Anterior cingulate cortex (tissue), 58 donors: ENCODE results near the gene PRKG1.
"Not testable (repeated sequence)": the region's sequence is repeated elsewhere in the genome, so short reads cannot be mapped to it uniquely, and the experiment has no call there.

Experiments used
- DNase-seq, 58 donors: peaks; one replicate each; lab custom pipeline; 2025; lab: John Stamatoyannopoulos, UW

The PRKG1 gene

GRCh38 chr10:51707392-51707791 lies 633.1 kb downstream of the PRKG1 start:
- no peak for DNase-seq

- DNase-seq: no peak
Measured at GRCh38 chr10:51707821-51708424, 633.6 kb downstream of the PRKG1 start.

GRCh38 chr10:51708609-51709008 lies 634.3 kb downstream of the PRKG1 start:
- DNase-seq: no peak

- no peak for DNase-seq
Measured at GRCh38 chr10:51709324-51709972, 635.2 kb downstream of the PRKG1 start.

- peak in 1 of 58 donors; percentile 8 for DNase-seq
Measured at GRCh38 chr10:51711519-51711891, 637.2 kb downstream of the PRKG1 start.

- no peak for DNase-seq
Measured at GRCh38 chr10:51716981-51717380, 642.7 kb downstream of the PRKG1 start.

- DNase-seq: no peak
Measured at GRCh38 chr10:51718804-51719291, 644.6 kb downstream of the PRKG1 start.

- no peak for DNase-seq
Measured at GRCh38 chr10:51724038-51724437, 649.8 kb downstream of the PRKG1 start.

GRCh38 chr10:51729822-51730555 lies 655.7 kb downstream of the PRKG1 start:
- no peak for DNase-seq

GRCh38 chr10:51733057-51733456 lies 658.8 kb downstream of the PRKG1 start:
- no peak for DNase-seq

GRCh38 chr10:51743146-51743545 lies 668.9 kb downstream of the PRKG1 start:
- DNase-seq: no peak

- DNase-seq: no peak
Measured at GRCh38 chr10:51744235-51745000, 670.1 kb downstream of the PRKG1 start.

GRCh38 chr10:51745397-51745796 lies 671.1 kb downstream of the PRKG1 start:
- no peak for DNase-seq

GRCh38 chr10:51747216-51747615 lies 672.9 kb downstream of the PRKG1 start:
- DNase-seq: no peak

- no peak for DNase-seq
Measured at GRCh38 chr10:51748959-51749358, 674.7 kb downstream of the PRKG1 start.

- no peak for DNase-seq
Measured at GRCh38 chr10:51758366-51758765, 684.1 kb downstream of the PRKG1 start.

- DNase-seq: not testable (repeated sequence)
Measured at GRCh38 chr10:51758838-51759237, 684.6 kb downstream of the PRKG1 start.

- DNase-seq: no peak
Measured at GRCh38 chr10:51759896-51760534, 685.7 kb downstream of the PRKG1 start.

GRCh38 chr10:51760864-51761640 lies 686.8 kb downstream of the PRKG1 start:
- no peak for DNase-seq

GRCh38 chr10:51763746-51764145 lies 689.5 kb downstream of the PRKG1 start:
- DNase-seq: no peak
